Measurements from ENCODE around the gene COPG1. TPM values are rescaled to one million over a fixed set of nuclear protein-coding genes. Genes with fewer than 3 reads are reported as not detected.

COPG1 gene
- total and polyA plus RNA-seq, 2 of the 13 experiments (the other 11 are each of a cell fraction or from before 2014, with no cell fraction given) = 98.6 to 166 TPM

DNA sequence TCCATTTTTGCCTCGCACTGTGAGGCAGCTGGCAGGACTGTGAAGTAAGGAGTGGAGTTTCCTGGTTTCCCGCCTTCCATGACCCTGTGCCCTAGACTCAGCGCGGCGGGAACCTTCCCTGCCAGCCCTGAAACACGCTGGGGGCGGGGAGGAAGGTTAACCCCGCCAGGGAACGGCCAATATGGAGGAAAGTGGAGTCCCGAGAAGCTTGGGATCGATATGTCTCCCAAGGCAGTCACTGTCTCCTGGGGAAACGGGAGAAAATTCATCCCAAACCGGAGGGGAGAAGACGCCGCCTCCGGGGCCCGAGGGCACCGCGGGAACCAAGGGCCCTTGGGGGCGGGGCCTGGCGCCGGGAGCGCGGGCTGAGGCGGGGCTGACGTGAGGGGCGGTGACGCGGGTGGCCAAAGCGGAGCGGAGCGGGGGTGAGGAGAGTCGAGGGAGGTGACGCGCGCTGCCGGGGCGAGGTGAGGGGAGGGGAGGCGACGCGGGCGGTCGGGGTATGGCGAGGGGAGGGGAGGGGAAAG, 29.1 kb downstream of the COPG1 start, which contains the start of gene HMCES (continued):
- TF ChIP-seq, protein P1, sequence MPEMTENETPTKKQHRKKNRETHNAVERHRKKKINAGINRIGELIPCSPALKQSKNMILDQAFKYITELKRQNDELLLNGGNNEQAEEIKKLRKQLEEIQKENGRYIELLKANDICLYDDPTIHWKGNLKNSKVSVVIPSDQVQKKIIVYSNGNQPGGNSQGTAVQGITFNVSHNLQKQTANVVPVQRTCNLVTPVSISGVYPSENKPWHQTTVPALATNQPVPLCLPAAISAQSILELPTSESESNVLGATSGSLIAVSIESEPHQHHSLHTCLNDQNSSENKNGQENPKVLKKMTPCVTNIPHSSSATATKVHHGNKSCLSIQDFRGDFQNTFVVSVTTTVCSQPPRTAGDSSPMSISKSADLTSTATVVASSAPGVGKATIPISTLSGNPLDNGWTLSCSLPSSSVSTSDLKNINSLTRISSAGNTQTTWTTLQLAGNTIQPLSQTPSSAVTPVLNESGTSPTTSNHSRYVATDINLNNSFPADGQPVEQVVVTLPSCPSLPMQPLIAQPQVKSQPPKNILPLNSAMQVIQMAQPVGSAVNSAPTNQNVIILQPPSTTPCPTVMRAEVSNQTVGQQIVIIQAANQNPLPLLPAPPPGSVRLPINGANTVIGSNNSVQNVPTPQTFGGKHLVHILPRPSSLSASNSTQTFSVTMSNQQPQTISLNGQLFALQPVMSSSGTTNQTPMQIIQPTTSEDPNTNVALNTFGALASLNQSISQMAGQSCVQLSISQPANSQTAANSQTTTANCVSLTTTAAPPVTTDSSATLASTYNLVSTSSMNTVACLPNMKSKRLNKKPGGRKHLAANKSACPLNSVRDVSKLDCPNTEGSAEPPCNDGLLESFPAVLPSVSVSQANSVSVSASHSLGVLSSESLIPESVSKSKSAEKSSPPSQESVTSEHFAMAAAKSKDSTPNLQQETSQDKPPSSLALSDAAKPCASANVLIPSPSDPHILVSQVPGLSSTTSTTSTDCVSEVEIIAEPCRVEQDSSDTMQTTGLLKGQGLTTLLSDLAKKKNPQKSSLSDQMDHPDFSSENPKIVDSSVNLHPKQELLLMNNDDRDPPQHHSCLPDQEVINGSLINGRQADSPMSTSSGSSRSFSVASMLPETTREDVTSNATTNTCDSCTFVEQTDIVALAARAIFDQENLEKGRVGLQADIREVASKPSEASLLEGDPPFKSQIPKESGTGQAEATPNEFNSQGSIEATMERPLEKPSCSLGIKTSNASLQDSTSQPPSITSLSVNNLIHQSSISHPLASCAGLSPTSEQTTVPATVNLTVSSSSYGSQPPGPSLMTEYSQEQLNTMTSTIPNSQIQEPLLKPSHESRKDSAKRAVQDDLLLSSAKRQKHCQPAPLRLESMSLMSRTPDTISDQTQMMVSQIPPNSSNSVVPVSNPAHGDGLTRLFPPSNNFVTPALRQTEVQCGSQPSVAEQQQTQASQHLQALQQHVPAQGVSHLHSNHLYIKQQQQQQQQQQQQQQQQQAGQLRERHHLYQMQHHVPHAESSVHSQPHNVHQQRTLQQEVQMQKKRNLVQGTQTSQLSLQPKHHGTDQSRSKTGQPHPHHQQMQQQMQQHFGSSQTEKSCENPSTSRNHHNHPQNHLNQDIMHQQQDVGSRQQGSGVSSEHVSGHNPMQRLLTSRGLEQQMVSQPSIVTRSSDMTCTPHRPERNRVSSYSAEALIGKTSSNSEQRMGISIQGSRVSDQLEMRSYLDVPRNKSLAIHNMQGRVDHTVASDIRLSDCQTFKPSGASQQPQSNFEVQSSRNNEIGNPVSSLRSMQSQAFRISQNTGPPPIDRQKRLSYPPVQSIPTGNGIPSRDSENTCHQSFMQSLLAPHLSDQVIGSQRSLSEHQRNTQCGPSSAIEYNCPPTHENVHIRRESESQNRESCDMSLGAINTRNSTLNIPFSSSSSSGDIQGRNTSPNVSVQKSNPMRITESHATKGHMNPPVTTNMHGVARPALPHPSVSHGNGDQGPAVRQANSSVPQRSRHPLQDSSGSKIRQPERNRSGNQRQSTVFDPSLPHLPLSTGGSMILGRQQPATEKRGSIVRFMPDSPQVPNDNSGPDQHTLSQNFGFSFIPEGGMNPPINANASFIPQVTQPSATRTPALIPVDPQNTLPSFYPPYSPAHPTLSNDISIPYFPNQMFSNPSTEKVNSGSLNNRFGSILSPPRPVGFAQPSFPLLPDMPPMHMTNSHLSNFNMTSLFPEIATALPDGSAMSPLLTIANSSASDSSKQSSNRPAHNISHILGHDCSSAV (CRISPR knock-in tag; IDR thresholded peaks at IDR 0.05; ENCODE audit: borderline replicate concordance) = 0 out of 2 replicates have a peak, but pooled peaks have one; percentile 40
- no peak for TF ChIP-seq CBX5 (CRISPR knock-in tag; IDR thresholded peaks at IDR 0.05; ENCODE audit: borderline replicate concordance)
- TF ChIP-seq SALL1 (CRISPR knock-in tag; IDR thresholded peaks at IDR 0.05) = peak; percentile 22; the same call in 1 of the 2 replicates
- TF ChIP-seq SP4 (CRISPR knock-in tag; IDR thresholded peaks at IDR 0.05) = 0 out of 2 replicates have a peak, but pooled peaks have one; percentile 31
- TF ChIP-seq, protein P2, sequence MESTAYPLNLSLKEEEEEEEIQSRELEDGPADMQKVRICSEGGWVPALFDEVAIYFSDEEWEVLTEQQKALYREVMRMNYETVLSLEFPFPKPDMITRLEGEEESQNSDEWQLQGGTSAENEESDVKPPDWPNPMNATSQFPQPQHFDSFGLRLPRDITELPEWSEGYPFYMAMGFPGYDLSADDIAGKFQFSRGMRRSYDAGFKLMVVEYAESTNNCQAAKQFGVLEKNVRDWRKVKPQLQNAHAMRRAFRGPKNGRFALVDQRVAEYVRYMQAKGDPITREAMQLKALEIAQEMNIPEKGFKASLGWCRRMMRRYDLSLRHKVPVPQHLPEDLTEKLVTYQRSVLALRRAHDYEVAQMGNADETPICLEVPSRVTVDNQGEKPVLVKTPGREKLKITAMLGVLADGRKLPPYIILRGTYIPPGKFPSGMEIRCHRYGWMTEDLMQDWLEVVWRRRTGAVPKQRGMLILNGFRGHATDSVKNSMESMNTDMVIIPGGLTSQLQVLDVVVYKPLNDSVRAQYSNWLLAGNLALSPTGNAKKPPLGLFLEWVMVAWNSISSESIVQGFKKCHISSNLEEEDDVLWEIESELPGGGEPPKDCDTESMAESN (CRISPR knock-in tag; conservative IDR thresholded peaks at IDR 0.05) = peak; percentile 53; the same call in 1 of the 2 replicates
- TF ChIP-seq ZNF782 (CRISPR knock-in tag; IDR thresholded peaks at IDR 0.05; ENCODE audit: borderline replicate concordance) = peak; percentile 59; the same call in 1 of the 2 replicates
- no peak for TF ChIP-seq NAIF1 (CRISPR knock-in tag; IDR thresholded peaks at IDR 0.05; ENCODE audit: borderline replicate concordance)
- no peak for TF ChIP-seq NCOA5 (CRISPR knock-in tag; IDR thresholded peaks at IDR 0.05)
- TF ChIP-seq ZNF747 (CRISPR knock-in tag; IDR thresholded peaks at IDR 0.05; ENCODE audit: borderline replicate concordance) = peak; percentile 71; the same call in 1 of the 2 replicates
- TF ChIP-seq LCORL (IDR thresholded peaks at IDR 0.05) = no peak
- 0 out of 2 replicates have a peak, but pooled peaks have one; percentile 30 for TF ChIP-seq LCORL (CRISPR knock-in tag; IDR thresholded peaks at IDR 0.05)
- no peak for TF ChIP-seq ZBTB21 (CRISPR knock-in tag; IDR thresholded peaks at IDR 0.05)
- TF ChIP-seq, protein P3, sequence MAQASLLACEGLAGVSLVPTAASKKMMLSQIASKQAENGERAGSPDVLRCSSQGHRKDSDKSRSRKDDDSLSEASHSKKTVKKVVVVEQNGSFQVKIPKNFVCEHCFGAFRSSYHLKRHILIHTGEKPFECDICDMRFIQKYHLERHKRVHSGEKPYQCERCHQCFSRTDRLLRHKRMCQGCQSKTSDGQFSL (CRISPR knock-in tag; IDR thresholded peaks at IDR 0.05) = 0 out of 2 replicates have a peak, but pooled peaks have one; percentile 9
- 0 out of 2 replicates have a peak, but pooled peaks have one; percentile 41 for TF ChIP-seq TARDBP (CRISPR knock-in tag; IDR thresholded peaks at IDR 0.05)
- TF ChIP-seq MXI1 (IDR thresholded peaks at IDR 0.05; ENCODE audit: borderline replicate concordance, low read depth, low read length) = peak; percentile 30; the same call in 1 of the 3 replicates
- peak; percentile 41; the same call in 1 of the 2 replicates for TF ChIP-seq ZSCAN29 (CRISPR knock-in tag; conservative IDR thresholded peaks at IDR 0.05)
- TF ChIP-seq, protein P4, sequence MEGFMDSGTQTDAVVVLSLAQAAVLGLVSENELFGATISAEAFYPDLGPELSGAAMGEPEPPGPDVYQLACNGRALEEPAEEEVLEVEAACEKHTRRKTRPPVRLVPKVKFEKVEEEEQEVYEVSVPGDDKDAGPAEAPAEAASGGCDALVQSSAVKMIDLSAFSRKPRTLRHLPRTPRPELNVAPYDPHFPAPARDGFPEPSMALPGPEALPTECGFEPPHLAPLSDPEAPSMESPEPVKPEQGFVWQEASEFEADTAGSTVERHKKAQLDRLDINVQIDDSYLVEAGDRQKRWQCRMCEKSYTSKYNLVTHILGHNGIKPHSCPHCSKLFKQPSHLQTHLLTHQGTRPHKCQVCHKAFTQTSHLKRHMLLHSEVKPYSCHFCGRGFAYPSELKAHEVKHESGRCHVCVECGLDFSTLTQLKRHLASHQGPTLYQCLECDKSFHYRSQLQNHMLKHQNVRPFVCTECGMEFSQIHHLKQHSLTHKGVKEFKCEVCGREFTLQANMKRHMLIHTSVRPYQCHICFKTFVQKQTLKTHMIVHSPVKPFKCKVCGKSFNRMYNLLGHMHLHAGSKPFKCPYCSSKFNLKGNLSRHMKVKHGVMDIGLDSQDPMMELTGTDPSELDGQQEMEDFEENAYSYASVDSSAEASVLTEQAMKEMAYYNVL (CRISPR knock-in tag; IDR thresholded peaks at IDR 0.05; ENCODE audit: borderline replicate concordance) = peak; percentile 66; the same call in 1 of the 2 replicates
